GM21423 (cell line): Measurements from ENCODE around the gene SCGB1D1.

ENCODE experiments used
- ATAC-seq: cut with Tn5 transposase; IDR thresholded peaks from one replicate; pipeline ENCODE4 v1.9.1; 2021; ENCODE audit warnings: mild to moderate bottlenecking, moderate library complexity; ENCODE audit not compliant: unreplicated experiment

Gene SCGB1D1

GRCh38 chr11:62221498-62221897 is 31.5 kb downstream of the SCGB1D1 start:
- no peak for ATAC-seq

- ATAC-seq: no peak
Measured at GRCh38 chr11:62223095-62223494, 33.1 kb downstream of the SCGB1D1 start.

GRCh38 chr11:62233730-62234129 is 43.7 kb downstream of the SCGB1D1 start:
- ATAC-seq: no peak

- no peak for ATAC-seq
Measured at GRCh38 chr11:62236187-62236586, 46.2 kb downstream of the SCGB1D1 start.

GRCh38 chr11:62237499-62237898 is 47.5 kb downstream of the SCGB1D1 start:
- no peak for ATAC-seq

- ATAC-seq: no peak
Measured at GRCh38 chr11:62238151-62238550, 48.1 kb downstream of the SCGB1D1 start.

- no peak for ATAC-seq
Measured at GRCh38 chr11:62241095-62241494, 51.1 kb downstream of the SCGB1D1 start.

GRCh38 chr11:62242021-62242420 is 52.0 kb downstream of the SCGB1D1 start, which contains the start of gene SCGB1D2:
SCGB1D2 (plus strand) TSS chr11:62242239; CDS start chr11:62242308, 69 bp downstream.
- no peak for ATAC-seq
